Upper lobe of left lung (tissue), 4 donors: ENCODE measurements around the gene FMNL2.

Experiments
- EP300 ChIP-seq, 4 donors: sonication (generic); formaldehyde crosslinking; IDR thresholded peaks; one replicate each; pipeline ENCODE4 v1.5.1; 2017; ENCODE audit warnings: antibody characterized with exemption in 4 of 4, control low read depth in 2 of 4
- POLR2A ChIP-seq, 4 donors: fragments of 450-650 bp; IDR thresholded peaks; one replicate each; pipeline ENCODE4 v1.5.1; 2016 to 2017; ENCODE audit warnings: antibody characterized with exemption in 4 of 4, mild to moderate bottlenecking in 2 of 4
- POLR2AphosphoS5 ChIP-seq, 2 donors: sonication (generic); formaldehyde crosslinking; IDR thresholded peaks; one replicate each; pipeline ENCODE4 v1.5.1; 2017; ENCODE audit warnings: antibody characterized with exemption in 2 of 2
- TF ChIP-seq, protein P1 (sequence below), 6 experiments: fragments of 450-650 bp in 4 of 6; fragments of 200-600 bp in 2 of 6; sonication (generic) in 2 of 6; IDR thresholded peaks; one replicate each; pipeline ENCODE4 v1.5.1; 2016 to 2019; ENCODE audit warnings: antibody characterized with exemption in 6 of 6

GRCh38 chr2:152532241-152532640 is 197.3 kb downstream of the FMNL2 start:
- TF ChIP-seq POLR2AphosphoS5 (IDR thresholded peaks at IDR 0.05) (no peak), EP300 (IDR thresholded peaks at IDR 0.05) (no peak), POLR2A (IDR thresholded peaks at IDR 0.05) (no peak)
- TF ChIP-seq, protein P1, sequence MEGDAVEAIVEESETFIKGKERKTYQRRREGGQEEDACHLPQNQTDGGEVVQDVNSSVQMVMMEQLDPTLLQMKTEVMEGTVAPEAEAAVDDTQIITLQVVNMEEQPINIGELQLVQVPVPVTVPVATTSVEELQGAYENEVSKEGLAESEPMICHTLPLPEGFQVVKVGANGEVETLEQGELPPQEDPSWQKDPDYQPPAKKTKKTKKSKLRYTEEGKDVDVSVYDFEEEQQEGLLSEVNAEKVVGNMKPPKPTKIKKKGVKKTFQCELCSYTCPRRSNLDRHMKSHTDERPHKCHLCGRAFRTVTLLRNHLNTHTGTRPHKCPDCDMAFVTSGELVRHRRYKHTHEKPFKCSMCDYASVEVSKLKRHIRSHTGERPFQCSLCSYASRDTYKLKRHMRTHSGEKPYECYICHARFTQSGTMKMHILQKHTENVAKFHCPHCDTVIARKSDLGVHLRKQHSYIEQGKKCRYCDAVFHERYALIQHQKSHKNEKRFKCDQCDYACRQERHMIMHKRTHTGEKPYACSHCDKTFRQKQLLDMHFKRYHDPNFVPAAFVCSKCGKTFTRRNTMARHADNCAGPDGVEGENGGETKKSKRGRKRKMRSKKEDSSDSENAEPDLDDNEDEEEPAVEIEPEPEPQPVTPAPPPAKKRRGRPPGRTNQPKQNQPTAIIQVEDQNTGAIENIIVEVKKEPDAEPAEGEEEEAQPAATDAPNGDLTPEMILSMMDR (IDR thresholded peaks at IDR 0.05) = no peak
